ENCODE results near the gene GMNC.

The GMNC gene

GRCh38 chr3:190855151-190855550 lies 7.3 kb downstream of the GMNC start:
- CTCF ChIA-PET: no interaction called here

GRCh38 chr3:190854062-190854461 lies 8.4 kb downstream of the GMNC start:
- TF ChIP-seq L3MBTL2 (conservative IDR thresholded peaks at IDR 0.05): no peak
- TF ChIP-seq NFRKB (IDR thresholded peaks at IDR 0.05): no peak
- no peak for TF ChIP-seq BHLHE40 (IDR thresholded peaks at IDR 0.05; ENCODE audit: borderline replicate concordance)
- TF ChIP-seq LEF1 (IDR thresholded peaks at IDR 0.05; ENCODE audit: borderline replicate concordance): no peak
- TF ChIP-seq FOXA1 (IDR thresholded peaks at IDR 0.05): no peak
- no peak for TF ChIP-seq ARNT (IDR thresholded peaks at IDR 0.05)
- no peak for TF ChIP-seq PKNOX1 (IDR thresholded peaks at IDR 0.05)
- POLR2A ChIA-PET: no interaction called here
- no peak for DNase-seq (ENCODE audit: extremely low spot score)

More at GRCh38 chr3:190855151-190855550, 7.3 kb downstream of the GMNC start:
- DNase-seq (ENCODE audit: extremely low spot score): no peak
- POLR2A ChIA-PET: no interaction called here
- TF ChIP-seq CTBP1 (IDR thresholded peaks at IDR 0.05; ENCODE audit: borderline replicate concordance): no peak
- TF ChIP-seq FOXM1 (IDR thresholded peaks at IDR 0.05; ENCODE audit: borderline replicate concordance): no peak
- TF ChIP-seq SUZ12 (IDR thresholded peaks at IDR 0.05): no peak
- no peak for TF ChIP-seq FOXA1 (IDR thresholded peaks at IDR 0.05)
- no peak for TF ChIP-seq SP1 (IDR thresholded peaks at IDR 0.05)
- TF ChIP-seq LEF1 (IDR thresholded peaks at IDR 0.05; ENCODE audit: borderline replicate concordance): no peak
- no peak for TF ChIP-seq L3MBTL2 (conservative IDR thresholded peaks at IDR 0.05)
- TF ChIP-seq PKNOX1 (IDR thresholded peaks at IDR 0.05): no peak
- TF ChIP-seq NFRKB (IDR thresholded peaks at IDR 0.05): no peak
- no peak for TF ChIP-seq TARDBP (IDR thresholded peaks at IDR 0.05)
- TF ChIP-seq ZNF384 (IDR thresholded peaks at IDR 0.05): no peak
- no peak for TF ChIP-seq HDGF (IDR thresholded peaks at IDR 0.05; ENCODE audit: borderline replicate concordance)
- TF ChIP-seq ELF4 (IDR thresholded peaks at IDR 0.05): no peak
- no peak for TF ChIP-seq ARNT (IDR thresholded peaks at IDR 0.05)
- no peak for TF ChIP-seq FOXK2 (IDR thresholded peaks at IDR 0.05)
- TF ChIP-seq BHLHE40 (IDR thresholded peaks at IDR 0.05; ENCODE audit: borderline replicate concordance): no peak

DNA sequence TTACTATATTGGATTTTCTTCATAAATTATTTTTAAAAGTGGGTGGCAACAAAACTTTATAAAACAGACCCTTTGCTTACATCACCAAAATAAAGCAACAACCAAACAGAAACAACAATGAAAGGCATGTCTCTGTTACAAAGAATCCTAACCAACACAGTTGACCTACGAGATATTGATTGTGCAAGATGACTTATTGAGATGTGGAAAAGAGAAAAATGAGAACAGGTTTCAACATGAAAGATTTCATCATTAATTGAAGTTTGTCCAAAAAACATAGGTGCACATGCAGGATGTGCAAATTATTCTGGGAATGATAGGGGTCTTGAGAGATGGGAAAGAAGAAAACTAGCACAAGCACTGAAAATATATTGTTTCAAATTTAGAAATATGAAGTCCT lies 9.0 kb downstream of the GMNC start:
- DNase-seq (ENCODE audit: extremely low spot score): no peak
- ChIA-PET POLR2A (no interaction called here), CTCF (no interaction called here)
- TF ChIP-seq ZNF384 (IDR thresholded peaks at IDR 0.05) (no peak), TARDBP (IDR thresholded peaks at IDR 0.05) (no peak), CTBP1 (IDR thresholded peaks at IDR 0.05; ENCODE audit: borderline replicate concordance) (no peak), ELF4 (IDR thresholded peaks at IDR 0.05) (no peak), FOXA1 (IDR thresholded peaks at IDR 0.05) (no peak), L3MBTL2 (conservative IDR thresholded peaks at IDR 0.05) (no peak), PKNOX1 (IDR thresholded peaks at IDR 0.05) (no peak), FOXM1 (IDR thresholded peaks at IDR 0.05; ENCODE audit: borderline replicate concordance) (no peak), SUZ12 (IDR thresholded peaks at IDR 0.05) (no peak), BHLHE40 (IDR thresholded peaks at IDR 0.05; ENCODE audit: borderline replicate concordance) (no peak), FOXK2 (IDR thresholded peaks at IDR 0.05) (no peak), LEF1 (IDR thresholded peaks at IDR 0.05; ENCODE audit: borderline replicate concordance) (no peak)

More at GRCh38 chr3:190854062-190854461, 8.4 kb downstream of the GMNC start:
- CTCF ChIA-PET: no interaction called here

GRCh38 chr3:190849607-190850006 lies 12.9 kb downstream of the GMNC start:
- ChIA-PET POLR2A (no interaction called here), CTCF (no interaction called here)
- no peak for DNase-seq (ENCODE audit: extremely low spot score)
- TF ChIP-seq HDGF (IDR thresholded peaks at IDR 0.05; ENCODE audit: borderline replicate concordance) (no peak), SP1 (IDR thresholded peaks at IDR 0.05) (no peak), BHLHE40 (IDR thresholded peaks at IDR 0.05; ENCODE audit: borderline replicate concordance) (no peak), L3MBTL2 (conservative IDR thresholded peaks at IDR 0.05) (no peak), FOXA1 (IDR thresholded peaks at IDR 0.05) (no peak)

DNA sequence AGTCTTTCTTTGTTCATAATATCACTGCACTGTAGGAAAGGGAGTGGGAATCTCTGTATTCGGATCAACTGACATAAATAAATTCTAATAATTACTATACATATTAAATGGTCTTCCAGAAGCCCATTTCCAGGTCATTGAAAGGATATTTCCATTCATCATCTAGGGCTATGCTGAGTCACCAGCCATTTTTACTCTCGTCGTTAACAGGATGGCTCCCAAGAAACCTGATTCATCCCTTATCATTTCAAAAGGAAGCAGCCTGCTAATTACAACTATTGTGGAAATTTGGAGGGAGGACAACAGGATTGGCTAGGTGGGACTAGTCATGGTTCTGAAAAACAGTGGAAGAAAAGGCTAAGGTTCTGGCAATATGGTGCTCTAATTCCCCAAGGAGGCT lies 13.6 kb downstream of the GMNC start:
- no peak for TF ChIP-seq LEF1 (IDR thresholded peaks at IDR 0.05; ENCODE audit: borderline replicate concordance)
- TF ChIP-seq FOXM1 (IDR thresholded peaks at IDR 0.05; ENCODE audit: borderline replicate concordance): no peak
- no peak for TF ChIP-seq NFRKB (IDR thresholded peaks at IDR 0.05)
- no peak for TF ChIP-seq CTBP1 (IDR thresholded peaks at IDR 0.05; ENCODE audit: borderline replicate concordance)
- no peak for TF ChIP-seq ZNF384 (IDR thresholded peaks at IDR 0.05)
- TF ChIP-seq L3MBTL2 (conservative IDR thresholded peaks at IDR 0.05): no peak
- no peak for TF ChIP-seq PKNOX1 (IDR thresholded peaks at IDR 0.05)
- no peak for DNase-seq (ENCODE audit: extremely low spot score)
- CTCF ChIA-PET: no interaction called here
- POLR2A ChIA-PET: no interaction called here

DNA sequence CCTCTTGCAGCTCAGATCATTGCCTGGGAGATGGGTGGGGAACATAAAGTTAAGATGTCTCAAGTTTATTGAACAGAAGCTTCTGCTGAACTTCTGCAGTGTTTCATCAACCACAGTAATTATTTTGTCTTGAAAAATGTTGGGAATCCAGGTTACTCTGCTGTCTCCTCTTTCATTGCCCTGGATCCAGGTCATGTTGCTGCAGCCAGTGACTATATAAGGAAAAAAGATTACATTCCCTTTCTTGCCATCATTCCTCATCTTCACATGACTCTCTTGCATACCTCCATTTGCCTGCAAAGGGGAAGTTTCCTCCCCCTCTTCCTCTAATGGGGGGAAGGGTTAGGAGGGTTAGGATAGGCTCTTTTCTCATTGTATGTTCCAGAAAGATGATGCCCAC lies 15.1 kb downstream of the GMNC start:
- TF ChIP-seq HDGF (IDR thresholded peaks at IDR 0.05; ENCODE audit: borderline replicate concordance): no peak
- no peak for TF ChIP-seq ELF4 (IDR thresholded peaks at IDR 0.05)
- TF ChIP-seq NFRKB (IDR thresholded peaks at IDR 0.05): no peak
- ChIA-PET POLR2A (no interaction called here), CTCF (no interaction called here)
- no peak for DNase-seq (ENCODE audit: extremely low spot score)

- ChIA-PET CTCF (no interaction called here), POLR2A (no interaction called here)
- no peak for DNase-seq (ENCODE audit: extremely low spot score)
- TF ChIP-seq ELF4 (IDR thresholded peaks at IDR 0.05) (no peak), NFRKB (IDR thresholded peaks at IDR 0.05) (no peak)
Observed at GRCh38 chr3:190840146-190840545, 22.3 kb downstream of the GMNC start.

Measured in HEK293T (cell line).